Retinal pigment epithelial cell (primary cell): ENCODE data around the gene FAM110C.
"Not testable (repeated sequence)": the region's sequence is repeated elsewhere in the genome, so short reads cannot be mapped to it uniquely, and the experiment has no call there.

ENCODE experiments used
- DNase-seq: peaks from one replicate; pipeline ENCODE4 v3.0.0-alpha.2; 2010; ENCODE audit warnings: low read depth
- H3K4me3 ChIP-seq: 2 replicates; pipeline ENCODE4 v1.5.1; 2011; ENCODE audit warnings: mild to moderate bottlenecking, low read length, control low read depth, moderate library complexity
- TF ChIP-seq, protein P1 (sequence below): conservative IDR thresholded peaks from 2 replicates; pipeline ENCODE4 v1.5.1; 2011; ENCODE audit warnings: low read depth, low read length, control low read depth, inconsistent platforms

FAM110C gene

GRCh38 chr2:18402-19271 lies 27.7 kb downstream of the FAM110C start:
- no peak for DNase-seq
- no peak overlapping the region for H3K4me3 ChIP-seq
- TF ChIP-seq, protein P1, sequence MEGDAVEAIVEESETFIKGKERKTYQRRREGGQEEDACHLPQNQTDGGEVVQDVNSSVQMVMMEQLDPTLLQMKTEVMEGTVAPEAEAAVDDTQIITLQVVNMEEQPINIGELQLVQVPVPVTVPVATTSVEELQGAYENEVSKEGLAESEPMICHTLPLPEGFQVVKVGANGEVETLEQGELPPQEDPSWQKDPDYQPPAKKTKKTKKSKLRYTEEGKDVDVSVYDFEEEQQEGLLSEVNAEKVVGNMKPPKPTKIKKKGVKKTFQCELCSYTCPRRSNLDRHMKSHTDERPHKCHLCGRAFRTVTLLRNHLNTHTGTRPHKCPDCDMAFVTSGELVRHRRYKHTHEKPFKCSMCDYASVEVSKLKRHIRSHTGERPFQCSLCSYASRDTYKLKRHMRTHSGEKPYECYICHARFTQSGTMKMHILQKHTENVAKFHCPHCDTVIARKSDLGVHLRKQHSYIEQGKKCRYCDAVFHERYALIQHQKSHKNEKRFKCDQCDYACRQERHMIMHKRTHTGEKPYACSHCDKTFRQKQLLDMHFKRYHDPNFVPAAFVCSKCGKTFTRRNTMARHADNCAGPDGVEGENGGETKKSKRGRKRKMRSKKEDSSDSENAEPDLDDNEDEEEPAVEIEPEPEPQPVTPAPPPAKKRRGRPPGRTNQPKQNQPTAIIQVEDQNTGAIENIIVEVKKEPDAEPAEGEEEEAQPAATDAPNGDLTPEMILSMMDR, result peak; percentile 65

- DNase-seq, result not testable (repeated sequence)
These were observed 30.4 kb downstream of the FAM110C start for GRCh38 chr2:15916-16315.

DNA sequence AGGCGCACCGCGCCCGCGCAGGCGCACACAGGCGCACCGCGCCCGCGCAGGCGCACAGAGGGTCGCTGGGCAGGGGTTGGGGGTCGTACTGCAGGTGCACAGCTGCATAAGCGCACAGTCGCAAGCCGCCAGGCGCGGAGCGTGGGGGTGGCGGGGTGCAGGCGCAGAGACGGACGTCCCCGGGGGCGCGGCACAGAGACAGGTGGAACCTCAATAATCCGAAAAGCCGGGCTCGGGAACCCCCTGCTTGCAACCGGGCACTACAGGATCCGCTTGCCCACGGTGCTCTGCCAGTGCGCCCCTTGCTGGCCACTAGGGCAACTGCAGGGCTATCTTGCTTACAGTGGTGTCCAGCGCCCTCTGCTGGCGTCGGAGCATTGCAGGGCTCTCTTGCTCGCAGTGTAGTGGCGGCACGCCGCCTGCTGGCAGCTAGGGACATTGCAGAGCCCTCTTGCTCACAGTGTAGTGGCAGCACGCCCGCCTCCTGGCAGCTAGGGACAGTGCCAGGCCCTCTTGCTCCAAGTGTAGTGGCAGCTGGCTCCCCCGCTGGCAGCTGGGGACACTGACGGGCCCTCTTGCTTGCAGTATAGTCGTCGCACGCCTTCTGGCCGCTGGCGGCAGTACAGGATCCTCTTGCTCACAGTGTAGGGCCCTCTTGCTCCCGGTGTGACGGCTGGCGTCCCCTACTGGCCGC lies 34.9 kb downstream of the FAM110C start:
- TF ChIP-seq, protein P1, result peak; percentile 81
- no peak overlapping the region for H3K4me3 ChIP-seq
- no peak for DNase-seq

More at GRCh38 chr2:15916-16315, 30.4 kb downstream of the FAM110C start:
- H3K4me3 ChIP-seq, result not testable (repeated sequence)

- H3K4me3 ChIP-seq, result no peak overlapping the region
- DNase-seq, result no peak
- TF ChIP-seq, protein P1, result no peak
These were observed 36.0 kb downstream of the FAM110C start for GRCh38 chr2:10222-10875.
